NCI-H2196 (cell line): ENCODE data around the gene BRCA1.

Experiments used
- DNase-seq: peaks from one replicate; lab custom pipeline; 2025; ENCODE audit not compliant: unreplicated experiment; lab: John Stamatoyannopoulos, UW

BRCA1 gene

GRCh38 chr17:43025766-43026537, 99.2 kb downstream of the BRCA1 start:
- DNase-seq, result no peak

- no peak for DNase-seq
Observed at GRCh38 chr17:43025290-43025657, 99.9 kb downstream of the BRCA1 start.

GRCh38 chr17:43024407-43025289, 100.5 kb downstream of the BRCA1 start, which contains the start of gene RND2:
TSS of gene RND2 (plus strand) at chr17:43025231. CDS start at chr17:43025348, 117 bp downstream.
- DNase-seq, result peak; percentile 84

GRCh38 chr17:43021741-43022512, 103.2 kb downstream of the BRCA1 start, which contains the start of gene VAT1:
TSS of gene VAT1 (minus strand) at chr17:43022385. CDS start at chr17:43022322, 63 bp downstream.
- DNase-seq, result peak; percentile 57

GRCh38 chr17:43020789-43021740, 104.1 kb downstream of the BRCA1 start:
- peak; percentile 40 for DNase-seq

- DNase-seq, result no peak
Observed at GRCh38 chr17:43020030-43020621, 105.0 kb downstream of the BRCA1 start.

- no peak for DNase-seq
Observed at GRCh38 chr17:43019418-43019817, 105.7 kb downstream of the BRCA1 start.

GRCh38 chr17:43018932-43019331, 106.2 kb downstream of the BRCA1 start:
- DNase-seq, result no peak

GRCh38 chr17:43018008-43018853, 106.9 kb downstream of the BRCA1 start:
- DNase-seq, result peak; percentile 58

GRCh38 chr17:43016216-43016615, 108.9 kb downstream of the BRCA1 start:
- no peak for DNase-seq

- no peak for DNase-seq
Observed at GRCh38 chr17:43015579-43015978, 109.6 kb downstream of the BRCA1 start.

- DNase-seq, result no peak
Observed at GRCh38 chr17:43014649-43015542, 110.3 kb downstream of the BRCA1 start.

GRCh38 chr17:43014020-43014648, 111.0 kb downstream of the BRCA1 start:
- DNase-seq, result no peak

GRCh38 chr17:43013296-43013695, 111.9 kb downstream of the BRCA1 start:
- no peak for DNase-seq

GRCh38 chr17:43011728-43012472, 113.3 kb downstream of the BRCA1 start:
- DNase-seq, result no peak

- DNase-seq, result peak; percentile 6
Observed at GRCh38 chr17:43010667-43011308, 114.4 kb downstream of the BRCA1 start.
